CD4-positive, alpha-beta T cell (primary cell): ENCODE results near the gene UQCR11. TPM values are rescaled to one million over a fixed set of nuclear protein-coding genes. Genes with fewer than 3 reads are reported as not detected.

Experiments
- ATAC-seq: fragments of 200-7000 bp; cut with Tn5 transposase; one replicate; pipeline ENCODE4 v1.10.0; 2022; ENCODE audit warnings: mild to moderate bottlenecking; ENCODE audit not compliant: poor library complexity
- CTCF ChIA-PET: fragments of 350-600 bp; sonication (Branson Sonifier 250); formaldehyde crosslinking; loops from one replicate; lab custom pipeline; 2021; ENCODE audit warnings: antibody characterized with exemption, inconsistent platforms; lab: Charles Lee
- POLR2A ChIA-PET: fragments of 350-600 bp; sonication (Branson Sonifier 250); formaldehyde crosslinking; loops from one replicate; lab custom pipeline; 2021; ENCODE audit warnings: antibody characterized with exemption, inconsistent platforms; lab: Charles Lee
- DNase-seq, 14 experiments: peaks; one replicate each; pipeline ENCODE4 v3.0.0-alpha.2; 2013 to 2020; ENCODE audit warnings: mixed read lengths in 2 of 14
- H3K27ac ChIP-seq, 2 donors: one replicate each; pipeline versions ENCODE4 v1.5.1 to v1.7.0; 2013; ENCODE audit warnings: low read length in 2 of 2, low read depth in 1 of 2, mild to moderate bottlenecking in 1 of 2
- H3K27me3 ChIP-seq, 2 experiments: 1 replicate in 1 of 2; 2 replicates in 1 of 2; pipeline versions ENCODE4 v1.6.1 to v1.7.0; 2013; ENCODE audit warnings: low read length in 2 of 2, control low read depth in 1 of 2, mild to moderate bottlenecking in 1 of 2, moderate library complexity in 1 of 2; ENCODE audit not compliant: insufficient read depth in 2 of 2, control insufficient read depth in 1 of 2
- H3K36me3 ChIP-seq: one replicate; pipeline ENCODE4 v1.6.1; 2013; ENCODE audit warnings: low read length, control low read depth; ENCODE audit not compliant: insufficient read depth
- H3K4me1 ChIP-seq: one replicate; pipeline ENCODE4 v1.6.1; 2013; ENCODE audit warnings: low read length, control low read depth; ENCODE audit not compliant: insufficient read depth
- H3K4me3 ChIP-seq: one replicate; pipeline ENCODE4 v1.5.1; 2013; ENCODE audit warnings: mild to moderate bottlenecking, low read length, moderate library complexity
- H3K9me3 ChIP-seq, 2 experiments: 1 replicate in 1 of 2; 2 replicates in 1 of 2; pipeline versions ENCODE4 v1.6.1 to v1.7.0; 2013; ENCODE audit warnings: low read length in 2 of 2, mild to moderate bottlenecking in 2 of 2, control low read depth in 1 of 2, moderate library complexity in 1 of 2; ENCODE audit not compliant: control insufficient read depth in 1 of 2, insufficient read depth in 1 of 2
- H3K27ac Mint-ChIP-seq: one replicate; pipeline ENCODE4 v1.8.0; 2020; ENCODE audit warnings: mixed read lengths
- H3K27me3 Mint-ChIP-seq: one replicate; pipeline ENCODE4 v1.8.0; 2021; ENCODE audit warnings: mixed read lengths
- H3K36me3 Mint-ChIP-seq: one replicate; pipeline ENCODE4 v1.8.0; 2021; ENCODE audit warnings: low read depth, mixed read lengths
- H3K4me1 Mint-ChIP-seq: one replicate; pipeline ENCODE4 v1.8.0; 2021; ENCODE audit warnings: low read depth, mixed read lengths
- H3K4me3 Mint-ChIP-seq: one replicate; pipeline ENCODE4 v1.8.0; 2020; ENCODE audit warnings: mild to moderate bottlenecking, mixed read lengths
- H3K9me3 Mint-ChIP-seq: one replicate; pipeline ENCODE4 v1.8.0; 2020; ENCODE audit warnings: mixed read lengths
- CTCF ChIP-seq: fragments of 200-600 bp; IDR thresholded peaks from one replicate; pipeline ENCODE4 v1.8.0; 2022; ENCODE audit warnings: antibody characterized with exemption, mild to moderate bottlenecking
- intact Hi-C, 2 experiments: fragments of 100-400 bp; cut with DNase I in 1 of 2; cut with micrococcal nuclease in 1 of 2; formaldehyde crosslinking; loops; one replicate each; pipeline versions ENCODE4 v1.15.1 to v1.9.0; 2023 to 2025; cut with DNase I, micrococcal nuclease
- total RNA-seq, 174 experiments: library from RNA in 2 of 174; stranded (reverse) in 2 of 174; gene quantifications; one replicate each; pipeline ENCODE4 v1.2.3 and lab custom pipeline; 2021 to 2026

Gene UQCR11
- total RNA-seq, 2 experiments from 2014 or later = 88.9 to 93.8 TPM

DNA sequence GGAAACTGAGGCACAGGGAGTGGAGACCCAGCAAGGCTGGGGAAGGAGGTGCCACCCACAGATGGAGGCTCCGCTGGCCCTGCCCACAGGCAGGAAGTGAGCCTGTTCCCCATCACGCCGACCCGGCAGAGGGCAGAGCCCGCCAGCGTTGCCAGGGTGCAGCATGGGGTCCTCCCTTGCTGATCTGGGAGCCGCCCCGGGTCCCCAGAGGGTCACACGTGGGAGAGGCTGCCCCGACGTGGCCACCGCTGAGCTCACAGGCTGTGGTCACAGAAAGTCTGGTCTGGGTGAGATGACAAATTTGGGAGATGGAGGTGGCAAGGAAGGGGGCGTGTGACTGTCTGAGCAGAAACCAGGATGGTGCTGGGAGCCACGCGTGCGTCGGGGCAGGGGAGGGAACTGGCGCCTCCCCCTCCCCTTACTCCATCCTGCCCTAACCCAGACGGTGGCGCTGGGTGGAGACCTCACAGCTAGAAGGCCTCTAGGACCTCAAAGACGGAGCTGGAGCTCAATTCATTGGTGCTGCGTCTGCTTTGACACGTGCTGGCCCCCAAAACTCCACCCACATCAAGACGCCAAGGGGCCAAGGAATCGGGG lies 44.9 kb downstream of the UQCR11 start:
- Histone ChIP-seq H3K27ac (no peak overlapping the region), H3K27me3 (no peaks in the 10 kb centered on the region), H3K36me3 (no peaks in the 10 kb centered on the region), H3K4me1 (no peaks in the 10 kb centered on the region), H3K4me3 (no peak overlapping the region), H3K9me3 (no peaks in the 10 kb centered on the region)
- Mint-ChIP-seq H3K36me3 (no peaks in the 10 kb centered on the region), H3K27ac (no peak overlapping the region), H3K4me1 (no peaks in the 10 kb centered on the region), H3K9me3 (no peaks in the 10 kb centered on the region), H3K27me3 (no peaks in the 10 kb centered on the region), H3K4me3 (no peak overlapping the region)
- intact Hi-C loops = no loop called here
- ChIA-PET CTCF (no interaction called here), POLR2A (no interaction called here)
- DNase-seq = no peak
- ATAC-seq = no peak
- no peak for TF ChIP-seq CTCF

DNA sequence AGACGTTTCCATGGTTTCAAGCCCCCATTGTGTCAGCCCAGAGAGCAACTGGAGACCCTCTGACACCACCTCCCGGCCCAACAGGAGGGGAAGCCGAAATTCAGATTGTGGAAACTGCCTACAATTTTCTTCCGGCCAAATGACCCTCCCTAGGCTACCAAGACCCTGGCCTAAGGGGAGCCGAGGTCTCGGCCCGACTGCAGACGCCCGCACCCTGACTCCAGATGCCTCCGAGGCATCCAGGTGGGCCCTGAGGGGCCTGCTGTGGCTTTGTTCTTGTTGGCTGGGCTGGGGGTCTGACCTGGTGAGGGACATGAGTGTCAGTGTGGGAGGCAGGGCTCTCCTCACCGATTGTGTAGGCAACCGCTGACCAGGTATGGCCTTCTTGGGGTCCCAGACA lies 46.7 kb downstream of the UQCR11 start:
- no peaks in the 10 kb centered on the region for H3K36me3 Mint-ChIP-seq
- H3K4me3 ChIP-seq = no peak overlapping the region
- ChIA-PET CTCF (no interaction called here), POLR2A (no interaction called here)
- no peak for TF ChIP-seq CTCF
- H3K27ac ChIP-seq = no peak overlapping the region
- no peaks in the 10 kb centered on the region for H3K27me3 Mint-ChIP-seq
- H3K4me3 Mint-ChIP-seq = no peak overlapping the region
- no peak overlapping the region for H3K27ac Mint-ChIP-seq
- H3K9me3 ChIP-seq = no peaks in the 10 kb centered on the region
- H3K36me3 ChIP-seq = no peaks in the 10 kb centered on the region
- ATAC-seq (no peak), DNase-seq (no peak)
- no peaks in the 10 kb centered on the region for H3K4me1 Mint-ChIP-seq
- no peaks in the 10 kb centered on the region for H3K27me3 ChIP-seq
- H3K9me3 Mint-ChIP-seq = no peaks in the 10 kb centered on the region
- no peaks in the 10 kb centered on the region for H3K4me1 ChIP-seq
- intact Hi-C loops = no loop called here

DNA sequence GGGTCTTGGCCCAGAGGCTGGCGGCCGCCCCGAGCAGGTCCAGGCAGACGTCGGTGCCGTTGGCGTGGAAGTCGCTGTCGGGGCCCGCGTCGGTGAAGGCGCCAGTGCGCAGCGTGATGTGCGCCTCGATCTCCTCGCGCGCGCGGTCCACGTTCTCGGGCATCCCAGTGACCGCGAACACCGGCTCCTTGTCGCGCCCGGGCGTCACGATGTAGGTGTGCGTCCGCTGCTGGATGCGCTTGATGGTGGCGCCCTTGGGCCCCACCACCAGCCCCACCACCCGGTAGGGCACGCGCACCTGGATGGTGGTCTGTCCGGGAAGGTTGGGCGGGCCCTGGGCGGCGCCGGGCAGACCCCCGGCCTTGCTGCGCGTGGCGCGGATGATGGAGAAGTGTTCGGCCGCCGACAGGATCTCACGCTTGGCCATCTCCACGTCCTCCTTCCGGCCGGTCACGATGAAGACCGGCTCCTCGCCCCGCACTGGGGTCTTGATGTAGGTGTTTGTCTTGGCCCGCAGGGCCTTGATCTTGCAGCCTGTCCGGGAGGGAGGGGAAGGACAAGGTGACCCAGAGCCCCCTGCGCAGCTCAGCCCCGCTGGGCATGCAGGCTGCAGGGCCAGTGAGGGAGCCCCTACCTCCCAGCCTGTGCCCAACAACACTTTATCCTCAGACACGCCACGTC lies 48.7 kb downstream of the UQCR11 start:
- H3K27ac ChIP-seq = no peak overlapping the region
- intact Hi-C loops = no loop called here
- no peak for DNase-seq
- Mint-ChIP-seq H3K4me3 (no peak overlapping the region), H3K27ac (no peak overlapping the region), H3K27me3 (peaks cover 9% of the 10 kb centered on the region), H3K36me3 (no peaks in the 10 kb centered on the region), H3K9me3 (no peaks in the 10 kb centered on the region), H3K4me1 (no peaks in the 10 kb centered on the region)
- ATAC-seq = no peak
- ChIA-PET CTCF (no interaction called here), POLR2A (no interaction called here)
- H3K4me1 ChIP-seq = no peaks in the 10 kb centered on the region
- TF ChIP-seq CTCF = no peak
- H3K9me3 ChIP-seq = no peaks in the 10 kb centered on the region
- no peaks in the 10 kb centered on the region for H3K27me3 ChIP-seq
- no peaks in the 10 kb centered on the region for H3K36me3 ChIP-seq
- no peak overlapping the region for H3K4me3 ChIP-seq
